ENCODE data around the gene MAPKAPK5. TPM values are rescaled to one million over a fixed set of nuclear protein-coding genes. Genes with fewer than 3 reads are reported as not detected.
A peak's percentile ranks its signal among the peaks of the same experiment; 100 is the strongest.

The MAPKAPK5 gene
- polyA plus RNA-seq, 3 donors, result 25.3 to 58.2 (median 28.2) TPM

DNA sequence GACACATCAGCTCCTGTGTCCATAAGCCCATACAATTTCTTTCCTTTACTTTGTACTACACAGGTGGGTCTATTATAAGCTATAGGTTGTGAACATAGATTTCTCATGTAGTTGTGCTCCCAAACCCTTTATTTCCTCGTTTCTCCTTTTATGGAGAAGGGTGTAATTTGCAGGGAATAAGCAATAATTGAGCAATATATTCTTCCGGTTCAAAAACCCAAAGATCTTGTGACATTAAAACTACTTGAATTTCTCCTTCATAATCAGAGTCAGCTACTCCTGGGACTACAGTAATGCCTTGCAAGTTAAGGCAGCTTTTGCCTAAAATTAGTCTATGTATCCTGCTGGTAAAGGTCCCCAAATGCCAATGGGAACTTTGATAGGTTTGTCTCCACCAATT is 19.1 kb upstream of the MAPKAPK5 start:
- Histone ChIP-seq H3K36me3 (replicated peaks in 1 of 2; ENCODE audit: control insufficient read depth in 1 of 2, insufficient read depth in 2 of 2, low read length in 2 of 2) (no peaks in the 10 kb centered on the region), H3K4me2 (replicated peaks; ENCODE audit: extremely low read depth, low read length, poor library complexity, severe bottlenecking) (peak overlapping the region; percentile 64), H3K9me3 (replicated peaks in 1 of 2; ENCODE audit: control insufficient read depth in 1 of 2, insufficient read depth in 1 of 2, low read length in 2 of 2) (no peaks in the 10 kb centered on the region), H3K27ac (ENCODE audit: low read depth in 1 of 2, low read length in 2 of 2) (peak overlapping the region; percentile 66 to 78), H4K20me1 (ENCODE audit: insufficient read depth, low read length) (no peaks in the 10 kb centered on the region), H3K4me3 (replicated peaks in 1 of 3; ENCODE audit: low read depth in 2 of 3, low read length in 3 of 3) (peak overlapping the region; percentile 3 to 64 (median 14)), H3K79me2 (ENCODE audit: insufficient read depth, low read length) (no peaks in the 10 kb centered on the region), H2AFZ (ENCODE audit: insufficient read depth, low read depth, low read length, poor library complexity, severe bottlenecking) (peak overlapping the region; percentile 63), H3K27me3 (ENCODE audit: control insufficient read depth in 2 of 2, insufficient read depth in 2 of 2, low read length in 2 of 2) (no peaks in the 10 kb centered on the region), H3K9ac (ENCODE audit: insufficient read depth, low read length, poor library complexity, severe bottlenecking) (no peak overlapping the region), H3K4me1 (ENCODE audit: control insufficient read depth in 1 of 2, insufficient read depth in 2 of 2, low read length in 2 of 2) (peaks cover 41 to 52% of the 10 kb centered on the region in 2 donors)
- TF ChIP-seq CTCF (IDR thresholded peaks at IDR 0.05), result no peak
- no CpG with 5 or more reads among the region's 2 CpGs for WGBS (ENCODE audit: insufficient coverage)
- peak overlapping the region; percentile 68 to 84 for H3K4me3 Mint-ChIP-seq
- no peaks in the 10 kb centered on the region for H3K36me3 Mint-ChIP-seq
- no peaks in the 10 kb centered on the region for H3K9me3 Mint-ChIP-seq
- peaks cover 0 to 4% (median 2%) of the 10 kb centered on the region in 3 donors for H3K27me3 Mint-ChIP-seq (ENCODE audit: low read depth in 3 of 3)
- intact Hi-C loops (cut with micrococcal nuclease), result no loop called here
- H3K27ac Mint-ChIP-seq, result peak overlapping the region; percentile 73 to 96 (median 87)
- DNase-seq, result peak in 2 of 3 donors; percentile 20 to 29
- H3K4me1 Mint-ChIP-seq, result peaks cover 50% of the 10 kb centered on the region

- no peak for TF ChIP-seq CTCF (IDR thresholded peaks at IDR 0.05)
- Histone ChIP-seq H3K4me2 (replicated peaks; ENCODE audit: extremely low read depth, low read length, poor library complexity, severe bottlenecking) (no peak overlapping the region), H3K27me3 (ENCODE audit: control insufficient read depth in 2 of 2, insufficient read depth in 2 of 2, low read length in 2 of 2) (no peaks in the 10 kb centered on the region), H3K4me1 (ENCODE audit: control insufficient read depth in 1 of 2, insufficient read depth in 2 of 2, low read length in 2 of 2) (peaks cover 41 to 52% of the 10 kb centered on the region in 2 donors), H3K36me3 (replicated peaks in 1 of 2; ENCODE audit: control insufficient read depth in 1 of 2, insufficient read depth in 2 of 2, low read length in 2 of 2) (no peaks in the 10 kb centered on the region), H3K9me3 (replicated peaks in 1 of 2; ENCODE audit: control insufficient read depth in 1 of 2, insufficient read depth in 1 of 2, low read length in 2 of 2) (no peaks in the 10 kb centered on the region), H4K20me1 (ENCODE audit: insufficient read depth, low read length) (no peaks in the 10 kb centered on the region), H3K4me3 (replicated peaks in 1 of 3; ENCODE audit: low read depth in 2 of 3, low read length in 3 of 3) (no peak overlapping the region), H3K9ac (ENCODE audit: insufficient read depth, low read length, poor library complexity, severe bottlenecking) (no peak overlapping the region), H3K27ac (ENCODE audit: low read depth in 1 of 2, low read length in 2 of 2) (no peak overlapping the region), H3K79me2 (ENCODE audit: insufficient read depth, low read length) (no peaks in the 10 kb centered on the region), H2AFZ (ENCODE audit: insufficient read depth, low read depth, low read length, poor library complexity, severe bottlenecking) (peak overlapping the region; percentile 63)
- intact Hi-C loops (cut with micrococcal nuclease), result no loop called here
- Mint-ChIP-seq H3K36me3 (no peaks in the 10 kb centered on the region), H3K4me1 (peaks cover 50% of the 10 kb centered on the region), H3K9me3 (no peaks in the 10 kb centered on the region), H3K27me3 (ENCODE audit: low read depth in 3 of 3) (peaks cover 0 to 5% (median 2%) of the 10 kb centered on the region in 3 donors), H3K27ac (no peak overlapping the region), H3K4me3 (no peak overlapping the region)
- DNase-seq, result no peak
- 86% methylated on average over 2 of the region's 3 CpGs for WGBS (ENCODE audit: insufficient coverage)
Observed at GRCh38 chr12:111823891-111824290, 18.1 kb upstream of the MAPKAPK5 start.
